Astrocyte (in vitro differentiated cells and primary cell): ENCODE measurements around the gene BAHCC1. TPM values are rescaled to one million over a fixed set of nuclear protein-coding genes. Genes with fewer than 3 reads are reported as not detected.

Experiments
- DNase-seq: peaks from one replicate; pipeline ENCODE4 v3.0.0-alpha.2; 2010; ENCODE audit warnings: low read depth
- FAIRE-seq: peaks from 2 replicates; lab custom pipeline; 2011; peaks lifted over from hg19 to GRCh38; lab: Jason Lieb, UNC
- H2AFZ ChIP-seq: 2 replicates; pipeline ENCODE4 v1.6.0; 2012; ENCODE audit warnings: low read depth, low read length, inconsistent platforms
- H3K27ac ChIP-seq: 2 replicates; pipeline ENCODE4 v1.5.1; 2011; ENCODE audit warnings: low read depth, low read length, inconsistent platforms
- H3K27me3 ChIP-seq: 2 replicates; pipeline ENCODE4 v1.6.0; 2011; ENCODE audit warnings: low read length, inconsistent platforms; ENCODE audit not compliant: insufficient read depth
- H3K36me3 ChIP-seq: 2 replicates; pipeline ENCODE4 v1.5.1; 2011; ENCODE audit warnings: low read length, inconsistent platforms; ENCODE audit not compliant: insufficient read depth
- H3K4me1 ChIP-seq: 2 replicates; pipeline ENCODE4 v1.5.1; 2011; ENCODE audit warnings: low read length, inconsistent platforms; ENCODE audit not compliant: insufficient read depth
- H3K4me2 ChIP-seq: 2 replicates; pipeline ENCODE4 v1.6.0; 2012; ENCODE audit warnings: low read length, inconsistent platforms
- H3K4me3 ChIP-seq: 2 replicates; pipeline ENCODE4 v1.5.1; 2011; ENCODE audit warnings: low read depth, mild to moderate bottlenecking, low read length, inconsistent platforms; ENCODE audit not compliant: insufficient read depth
- H3K79me2 ChIP-seq: 2 replicates; pipeline ENCODE4 v1.6.0; 2012; ENCODE audit warnings: mild to moderate bottlenecking, low read length, inconsistent platforms; ENCODE audit not compliant: insufficient read depth
- H3K9ac ChIP-seq: 2 replicates; pipeline ENCODE4 v1.6.0; 2012; ENCODE audit warnings: mild to moderate bottlenecking, low read length, inconsistent platforms
- H3K9me3 ChIP-seq: 2 replicates; pipeline ENCODE4 v1.5.1; 2012; ENCODE audit warnings: low read depth, mild to moderate bottlenecking, low read length, inconsistent platforms; ENCODE audit not compliant: insufficient read depth
- H4K20me1 ChIP-seq: 2 replicates; pipeline ENCODE4 v1.6.0; 2012; ENCODE audit warnings: low read length, inconsistent platforms; ENCODE audit not compliant: insufficient read depth
- H3K27ac Mint-ChIP-seq: one replicate; pipeline ENCODE4 v1.8.0; 2021; ENCODE audit warnings: mild to moderate bottlenecking, mixed read lengths; ENCODE audit not compliant: unreplicated experiment
- H3K27me3 Mint-ChIP-seq: one replicate; pipeline ENCODE4 v1.8.0; 2021; ENCODE audit warnings: low read depth, mixed read lengths; ENCODE audit not compliant: unreplicated experiment
- H3K36me3 Mint-ChIP-seq: one replicate; pipeline ENCODE4 v1.8.0; 2021; ENCODE audit warnings: low read depth, mixed read lengths; ENCODE audit not compliant: unreplicated experiment
- H3K4me1 Mint-ChIP-seq: one replicate; pipeline ENCODE4 v1.8.0; 2021; ENCODE audit warnings: low read depth, mixed read lengths; ENCODE audit not compliant: unreplicated experiment
- H3K4me3 Mint-ChIP-seq: one replicate; pipeline ENCODE4 v1.8.0; 2021; ENCODE audit warnings: mild to moderate bottlenecking, moderate library complexity, mixed read lengths; ENCODE audit not compliant: unreplicated experiment
- H3K9me3 Mint-ChIP-seq: one replicate; pipeline ENCODE4 v1.8.0; 2021; ENCODE audit warnings: mild to moderate bottlenecking, mixed read lengths; ENCODE audit not compliant: unreplicated experiment
- EZH2 ChIP-seq: IDR thresholded peaks from 2 replicates; pipeline ENCODE4 v1.6.1; 2012; ENCODE audit warnings: mild to moderate bottlenecking, low read length, inconsistent platforms; ENCODE audit not compliant: insufficient read depth
- total RNA-seq: library from RNA; stranded (reverse); gene quantifications from 2 replicates; pipeline ENCODE4 v1.2.1, GENCODE V29; 2021
- TF ChIP-seq, protein P1 (sequence below): IDR thresholded peaks from 2 replicates; pipeline ENCODE4 v1.5.1; 2011; ENCODE audit warnings: low read depth, mild to moderate bottlenecking, inconsistent platforms, low read length, moderate library complexity; ENCODE audit not compliant: insufficient read depth

BAHCC1 gene
- total RNA-seq, 1 donor from 2014 or later, result 18.5 TPM

DNA sequence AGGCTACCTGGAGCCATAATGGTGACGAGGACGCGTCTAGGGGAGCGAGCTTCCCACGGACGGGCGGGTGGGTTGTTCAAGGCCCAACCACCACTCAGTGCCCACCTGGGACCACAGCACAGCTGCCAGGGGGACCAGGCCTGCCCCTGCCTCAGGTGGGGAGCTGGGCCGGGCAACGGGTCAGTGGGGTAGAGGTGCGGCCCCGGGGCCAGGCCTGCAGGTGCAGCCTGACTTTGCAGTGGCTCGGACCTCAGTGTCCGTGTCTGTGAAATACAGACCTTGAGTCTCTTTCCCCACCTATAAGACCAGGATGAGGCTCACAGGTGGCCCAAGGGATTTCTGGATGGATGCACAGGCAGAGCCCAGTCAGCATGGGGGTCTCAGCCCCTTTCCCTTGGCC, 74.0 kb downstream of the BAHCC1 start:
- no peak overlapping the region for H3K27ac ChIP-seq
- peaks cover 5% of the 10 kb centered on the region for H3K27me3 Mint-ChIP-seq
- no peak for FAIRE-seq

DNA sequence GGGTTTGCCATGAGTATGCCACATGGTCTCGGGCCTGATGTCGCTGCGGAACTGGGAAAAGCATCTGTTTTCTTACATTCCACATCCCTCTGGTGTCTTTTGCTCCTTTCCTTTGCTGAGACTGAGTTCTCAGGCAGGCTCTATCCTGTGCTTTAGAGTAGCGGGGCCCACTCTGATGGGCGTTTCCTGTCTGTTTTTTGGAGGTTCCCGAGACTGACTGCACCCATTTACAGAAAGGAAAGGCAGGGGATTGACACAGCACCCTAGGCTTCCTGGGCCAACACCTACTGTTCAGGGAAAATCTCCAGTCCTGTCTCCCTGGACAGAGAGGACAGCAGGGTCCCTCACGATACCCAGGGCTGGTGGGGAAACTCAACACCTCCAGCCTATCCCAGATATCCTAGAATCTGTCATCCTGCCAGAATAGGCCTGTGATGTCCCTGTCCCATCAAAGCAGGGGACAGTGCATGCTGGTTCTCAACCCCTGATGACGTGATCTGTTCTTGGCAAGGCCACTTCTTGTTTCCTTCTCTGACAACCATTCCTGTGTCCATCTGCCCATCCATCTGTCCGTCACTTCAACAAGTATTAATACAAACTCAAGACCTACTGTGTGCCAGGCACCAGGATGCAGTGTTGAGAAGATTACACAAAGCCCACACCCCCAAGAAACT, 75.2 kb downstream of the BAHCC1 start:
- no peak for TF ChIP-seq EZH2
- TF ChIP-seq, protein P1, sequence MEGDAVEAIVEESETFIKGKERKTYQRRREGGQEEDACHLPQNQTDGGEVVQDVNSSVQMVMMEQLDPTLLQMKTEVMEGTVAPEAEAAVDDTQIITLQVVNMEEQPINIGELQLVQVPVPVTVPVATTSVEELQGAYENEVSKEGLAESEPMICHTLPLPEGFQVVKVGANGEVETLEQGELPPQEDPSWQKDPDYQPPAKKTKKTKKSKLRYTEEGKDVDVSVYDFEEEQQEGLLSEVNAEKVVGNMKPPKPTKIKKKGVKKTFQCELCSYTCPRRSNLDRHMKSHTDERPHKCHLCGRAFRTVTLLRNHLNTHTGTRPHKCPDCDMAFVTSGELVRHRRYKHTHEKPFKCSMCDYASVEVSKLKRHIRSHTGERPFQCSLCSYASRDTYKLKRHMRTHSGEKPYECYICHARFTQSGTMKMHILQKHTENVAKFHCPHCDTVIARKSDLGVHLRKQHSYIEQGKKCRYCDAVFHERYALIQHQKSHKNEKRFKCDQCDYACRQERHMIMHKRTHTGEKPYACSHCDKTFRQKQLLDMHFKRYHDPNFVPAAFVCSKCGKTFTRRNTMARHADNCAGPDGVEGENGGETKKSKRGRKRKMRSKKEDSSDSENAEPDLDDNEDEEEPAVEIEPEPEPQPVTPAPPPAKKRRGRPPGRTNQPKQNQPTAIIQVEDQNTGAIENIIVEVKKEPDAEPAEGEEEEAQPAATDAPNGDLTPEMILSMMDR, result no peak
- Mint-ChIP-seq H3K9me3 (no peaks in the 10 kb centered on the region), H3K27ac (no peak overlapping the region), H3K4me3 (no peak overlapping the region), H3K4me1 (peaks cover 1% of the 10 kb centered on the region), H3K36me3 (peaks cover 2% of the 10 kb centered on the region), H3K27me3 (peaks cover 11% of the 10 kb centered on the region)
- Histone ChIP-seq H4K20me1 (no peaks in the 10 kb centered on the region), H3K79me2 (no peaks in the 10 kb centered on the region), H3K4me3 (no peak overlapping the region), H3K4me1 (no peaks in the 10 kb centered on the region), H2AFZ (no peak overlapping the region), H3K27me3 (no peaks in the 10 kb centered on the region), H3K27ac (no peak overlapping the region), H3K36me3 (no peaks in the 10 kb centered on the region), H3K9ac (no peak overlapping the region), H3K9me3 (no peaks in the 10 kb centered on the region), H3K4me2 (no peak overlapping the region)
- FAIRE-seq, result no peak
- no peak for DNase-seq

More for the DNA sequence above, 74.0 kb downstream of the BAHCC1 start:
- TF ChIP-seq, protein P1, result no peak
- no peak for TF ChIP-seq EZH2
- peaks cover 1% of the 10 kb centered on the region for H3K4me1 Mint-ChIP-seq
- H4K20me1 ChIP-seq, result no peaks in the 10 kb centered on the region
- H3K4me3 ChIP-seq, result no peak overlapping the region
- no peaks in the 10 kb centered on the region for H3K9me3 ChIP-seq
- H3K36me3 ChIP-seq, result no peaks in the 10 kb centered on the region
- H3K27ac Mint-ChIP-seq, result no peak overlapping the region
- no peaks in the 10 kb centered on the region for H3K79me2 ChIP-seq
- no peak overlapping the region for H2AFZ ChIP-seq
- no peaks in the 10 kb centered on the region for H3K9me3 Mint-ChIP-seq
- no peak overlapping the region for H3K9ac ChIP-seq
- H3K4me1 ChIP-seq, result no peaks in the 10 kb centered on the region
- H3K36me3 Mint-ChIP-seq, result peaks cover 2% of the 10 kb centered on the region
- H3K4me3 Mint-ChIP-seq, result no peak overlapping the region
- no peaks in the 10 kb centered on the region for H3K27me3 ChIP-seq
- DNase-seq, result no peak
- H3K4me2 ChIP-seq, result no peak overlapping the region
